Neural cell (in vitro differentiated cells): ENCODE results near the gene STS. TPM values are rescaled to one million over a fixed set of nuclear protein-coding genes. Genes with fewer than 3 reads are reported as not detected.

Experiments used
- H2AFZ ChIP-seq: fragments of 200-600, 300-800 bp; sonication (generic), shearing (Covaris generic); 2 replicates; pipeline ENCODE4 v1.6.0; 2014; ENCODE audit warnings: low read depth, mild to moderate bottlenecking, antibody characterized with exemption, low read length, moderate library complexity
- H3F3A ChIP-seq: fragments of 200-600 bp; shearing (Covaris generic); 2 replicates; pipeline ENCODE4 v1.6.1; 2016; ENCODE audit warnings: mild to moderate bottlenecking, moderate library complexity, mixed read lengths, antibody characterized with exemption, low read length; ENCODE audit not compliant: insufficient read depth, poor library complexity, severe bottlenecking
- H3K27ac ChIP-seq: fragments of 200-600, 300-800 bp; sonication (generic), shearing (Covaris generic); 2 replicates; pipeline ENCODE4 v1.5.1; 2014; ENCODE audit warnings: mild to moderate bottlenecking, low read length, moderate library complexity
- H3K27me3 ChIP-seq: fragments of 300-800, 200-600 bp; sonication (generic), shearing (Covaris generic); 2 replicates; pipeline ENCODE4 v1.6.0; 2014; ENCODE audit warnings: mild to moderate bottlenecking, low read depth, low read length, moderate library complexity; ENCODE audit not compliant: insufficient read depth
- H3K36me3 ChIP-seq: fragments of 300-800, 200-600 bp; sonication (generic), shearing (Covaris generic); 2 replicates; pipeline ENCODE4 v1.5.1; 2014; ENCODE audit warnings: mild to moderate bottlenecking, antibody characterized with exemption, low read length, moderate library complexity; ENCODE audit not compliant: insufficient read depth
- H3K4me2 ChIP-seq: fragments of 300-800, 200-600 bp; sonication (generic), shearing (Covaris generic); 2 replicates; pipeline ENCODE4 v1.6.0; 2014; ENCODE audit warnings: mild to moderate bottlenecking, low read length
- H3K4me3 ChIP-seq: fragments of 300-800, 200-600 bp; sonication (generic), shearing (Covaris generic); 2 replicates; pipeline ENCODE4 v1.5.1; 2014; ENCODE audit warnings: mild to moderate bottlenecking, low read length, moderate library complexity
- H3K79me2 ChIP-seq: fragments of 200-600 bp; shearing (Covaris generic); replicated peaks from 2 replicates; pipeline ENCODE4 v1.6.0; 2014; ENCODE audit warnings: mild to moderate bottlenecking, low read length, moderate library complexity; ENCODE audit not compliant: insufficient read depth
- H3K9ac ChIP-seq: fragments of 300-800, 200-600 bp; sonication (generic), shearing (Covaris generic); 2 replicates; pipeline ENCODE4 v1.6.1; 2016; ENCODE audit warnings: mild to moderate bottlenecking, low read length, mixed read lengths
- H3K9me2 ChIP-seq: fragments of 200-600 bp; shearing (Covaris generic); 2 replicates; pipeline ENCODE4 v1.6.1; 2016; ENCODE audit warnings: mild to moderate bottlenecking, low read length, mixed read lengths; ENCODE audit not compliant: insufficient read depth
- H3K9me3 ChIP-seq: fragments of 200-600, 300-800 bp; sonication (generic), shearing (Covaris generic); 2 replicates; pipeline ENCODE4 v1.6.1; 2016; ENCODE audit warnings: mild to moderate bottlenecking, mixed run types, low read length, moderate library complexity, mixed read lengths
- H4K20me1 ChIP-seq: fragments of 200-600 bp; shearing (Covaris generic); 2 replicates; pipeline ENCODE4 v1.6.1; 2016; ENCODE audit warnings: mild to moderate bottlenecking, mixed run types; ENCODE audit not compliant: insufficient read depth
- EP300 ChIP-seq: fragments of 450-650 bp; conservative IDR thresholded peaks from 2 replicates; pipeline ENCODE4 v1.6.1; 2014; ENCODE audit warnings: antibody characterized with exemption, mild to moderate bottlenecking, moderate library complexity; ENCODE audit not compliant: poor library complexity, severe bottlenecking
- EZH2 ChIP-seq: fragments of 200-600, 300-800 bp; shearing (Covaris generic), sonication (generic); IDR thresholded peaks from 2 replicates; pipeline ENCODE4 v1.6.1; 2014; ENCODE audit warnings: antibody characterized with exemption, low read length, borderline replicate concordance, mild to moderate bottlenecking; ENCODE audit not compliant: insufficient read depth, poor library complexity, severe bottlenecking
- MXI1 ChIP-seq: fragments of 450-650 bp; conservative IDR thresholded peaks from 2 replicates; pipeline ENCODE4 v1.6.1; 2014; ENCODE audit warnings: antibody characterized with exemption, mild to moderate bottlenecking; ENCODE audit not compliant: poor library complexity, severe bottlenecking
- POLR2AphosphoS5 ChIP-seq: IDR thresholded peaks from 2 replicates; pipeline ENCODE4 v1.6.1; 2012
- RAD21 ChIP-seq: fragments of 450-650 bp; conservative IDR thresholded peaks from 2 replicates; pipeline ENCODE4 v1.6.1; 2014; ENCODE audit warnings: antibody characterized with exemption, mild to moderate bottlenecking, moderate library complexity
- SMC3 ChIP-seq: fragments of 450-650 bp; conservative IDR thresholded peaks from 2 replicates; pipeline ENCODE4 v1.6.1; 2014; ENCODE audit warnings: antibody characterized with exemption, mild to moderate bottlenecking, moderate library complexity; ENCODE audit not compliant: poor library complexity
- TAF1 ChIP-seq: IDR thresholded peaks from 2 replicates; pipeline ENCODE4 v1.6.1; 2012; ENCODE audit warnings: low read depth
- polyA plus RNA-seq: library from polyadenylated mRNA; depleted of rRNA; stranded (reverse); fragments of >200 nt; gene quantifications from 2 replicates; pipeline ENCODE4 v1.2.3, GENCODE V29; 2014
- TF ChIP-seq, protein P1 (sequence below): fragments of 450-650 bp; IDR thresholded peaks from 2 replicates; pipeline ENCODE4 v1.5.1; 2014; ENCODE audit warnings: antibody characterized with exemption, mild to moderate bottlenecking, moderate library complexity; ENCODE audit not compliant: poor library complexity, severe bottlenecking
- TF ChIP-seq, protein P2 (sequence below): IDR thresholded peaks from 2 replicates; pipeline ENCODE4 v1.6.1; 2012; ENCODE audit warnings: borderline replicate concordance

The STS gene
- polyA plus RNA-seq, 1 donor from 2014 or later = 1.7 TPM

DNA sequence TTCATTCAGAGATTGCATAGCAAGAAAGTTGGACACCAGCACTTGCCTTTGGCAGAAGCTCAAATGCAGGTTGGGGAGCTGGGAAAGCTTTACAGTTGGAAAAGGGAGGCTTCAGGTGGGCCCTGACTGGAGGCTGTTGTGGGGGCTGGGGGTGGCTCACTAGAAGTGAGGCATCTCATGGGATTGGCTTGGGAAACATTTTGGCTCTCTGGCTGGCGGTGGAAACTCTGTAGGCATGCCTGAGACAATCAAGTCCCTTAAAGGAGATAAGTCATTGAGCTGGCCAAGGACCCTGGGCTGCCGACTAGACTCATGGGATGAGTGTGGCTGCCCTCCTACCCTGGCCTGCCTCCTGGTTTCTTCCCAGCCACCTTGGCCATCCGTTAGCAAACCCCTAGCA, 31.4 kb upstream of the STS start:
- Histone ChIP-seq H3F3A (no peaks in the 10 kb centered on the region), H3K36me3 (no peaks in the 10 kb centered on the region), H4K20me1 (no peaks in the 10 kb centered on the region), H3K9me3 (no peaks in the 10 kb centered on the region), H2AFZ (no peak overlapping the region), H3K4me3 (no peak overlapping the region), H3K27me3 (no peaks in the 10 kb centered on the region), H3K9ac (no peak overlapping the region), H3K27ac (no peak overlapping the region), H3K79me2 (no peaks in the 10 kb centered on the region), H3K4me2 (no peak overlapping the region), H3K9me2 (no peaks in the 10 kb centered on the region)
- no peak for TF ChIP-seq EP300
- no peak for TF ChIP-seq RAD21
- no peak for TF ChIP-seq SMC3
- no peak for TF ChIP-seq TAF1
- no peak for TF ChIP-seq POLR2AphosphoS5
- TF ChIP-seq, protein P1, sequence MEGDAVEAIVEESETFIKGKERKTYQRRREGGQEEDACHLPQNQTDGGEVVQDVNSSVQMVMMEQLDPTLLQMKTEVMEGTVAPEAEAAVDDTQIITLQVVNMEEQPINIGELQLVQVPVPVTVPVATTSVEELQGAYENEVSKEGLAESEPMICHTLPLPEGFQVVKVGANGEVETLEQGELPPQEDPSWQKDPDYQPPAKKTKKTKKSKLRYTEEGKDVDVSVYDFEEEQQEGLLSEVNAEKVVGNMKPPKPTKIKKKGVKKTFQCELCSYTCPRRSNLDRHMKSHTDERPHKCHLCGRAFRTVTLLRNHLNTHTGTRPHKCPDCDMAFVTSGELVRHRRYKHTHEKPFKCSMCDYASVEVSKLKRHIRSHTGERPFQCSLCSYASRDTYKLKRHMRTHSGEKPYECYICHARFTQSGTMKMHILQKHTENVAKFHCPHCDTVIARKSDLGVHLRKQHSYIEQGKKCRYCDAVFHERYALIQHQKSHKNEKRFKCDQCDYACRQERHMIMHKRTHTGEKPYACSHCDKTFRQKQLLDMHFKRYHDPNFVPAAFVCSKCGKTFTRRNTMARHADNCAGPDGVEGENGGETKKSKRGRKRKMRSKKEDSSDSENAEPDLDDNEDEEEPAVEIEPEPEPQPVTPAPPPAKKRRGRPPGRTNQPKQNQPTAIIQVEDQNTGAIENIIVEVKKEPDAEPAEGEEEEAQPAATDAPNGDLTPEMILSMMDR = no peak
- no peak for TF ChIP-seq MXI1
- no peak for TF ChIP-seq EZH2
- TF ChIP-seq, protein P2, sequence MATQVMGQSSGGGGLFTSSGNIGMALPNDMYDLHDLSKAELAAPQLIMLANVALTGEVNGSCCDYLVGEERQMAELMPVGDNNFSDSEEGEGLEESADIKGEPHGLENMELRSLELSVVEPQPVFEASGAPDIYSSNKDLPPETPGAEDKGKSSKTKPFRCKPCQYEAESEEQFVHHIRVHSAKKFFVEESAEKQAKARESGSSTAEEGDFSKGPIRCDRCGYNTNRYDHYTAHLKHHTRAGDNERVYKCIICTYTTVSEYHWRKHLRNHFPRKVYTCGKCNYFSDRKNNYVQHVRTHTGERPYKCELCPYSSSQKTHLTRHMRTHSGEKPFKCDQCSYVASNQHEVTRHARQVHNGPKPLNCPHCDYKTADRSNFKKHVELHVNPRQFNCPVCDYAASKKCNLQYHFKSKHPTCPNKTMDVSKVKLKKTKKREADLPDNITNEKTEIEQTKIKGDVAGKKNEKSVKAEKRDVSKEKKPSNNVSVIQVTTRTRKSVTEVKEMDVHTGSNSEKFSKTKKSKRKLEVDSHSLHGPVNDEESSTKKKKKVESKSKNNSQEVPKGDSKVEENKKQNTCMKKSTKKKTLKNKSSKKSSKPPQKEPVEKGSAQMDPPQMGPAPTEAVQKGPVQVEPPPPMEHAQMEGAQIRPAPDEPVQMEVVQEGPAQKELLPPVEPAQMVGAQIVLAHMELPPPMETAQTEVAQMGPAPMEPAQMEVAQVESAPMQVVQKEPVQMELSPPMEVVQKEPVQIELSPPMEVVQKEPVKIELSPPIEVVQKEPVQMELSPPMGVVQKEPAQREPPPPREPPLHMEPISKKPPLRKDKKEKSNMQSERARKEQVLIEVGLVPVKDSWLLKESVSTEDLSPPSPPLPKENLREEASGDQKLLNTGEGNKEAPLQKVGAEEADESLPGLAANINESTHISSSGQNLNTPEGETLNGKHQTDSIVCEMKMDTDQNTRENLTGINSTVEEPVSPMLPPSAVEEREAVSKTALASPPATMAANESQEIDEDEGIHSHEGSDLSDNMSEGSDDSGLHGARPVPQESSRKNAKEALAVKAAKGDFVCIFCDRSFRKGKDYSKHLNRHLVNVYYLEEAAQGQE = no peak

DNA sequence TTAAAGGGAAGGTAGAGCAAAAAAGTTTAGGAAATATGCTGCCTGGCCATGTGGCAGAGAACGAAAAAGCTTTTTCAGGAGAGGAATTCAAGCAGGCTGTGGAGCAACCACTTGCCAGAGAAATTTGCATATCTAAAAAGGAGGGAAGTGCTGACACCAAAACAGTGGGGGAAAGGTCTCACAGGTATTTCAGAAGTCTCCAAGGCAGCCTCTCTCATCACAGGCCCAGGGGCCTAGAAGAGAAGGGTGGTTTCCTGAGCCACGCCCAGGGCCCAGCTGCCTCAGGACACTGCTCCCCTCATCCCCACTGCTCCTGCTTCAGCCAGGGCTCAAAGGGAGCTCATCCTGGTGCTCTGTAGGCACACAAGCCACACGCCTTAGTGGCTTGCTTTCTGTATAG, 29.9 kb upstream of the STS start:
- Histone ChIP-seq H4K20me1 (no peaks in the 10 kb centered on the region), H3K27ac (no peak overlapping the region), H3K4me2 (no peak overlapping the region), H3K27me3 (no peaks in the 10 kb centered on the region), H3F3A (no peaks in the 10 kb centered on the region), H3K4me3 (no peak overlapping the region), H3K9me3 (no peaks in the 10 kb centered on the region), H3K9ac (no peak overlapping the region), H3K9me2 (no peaks in the 10 kb centered on the region), H3K79me2 (no peaks in the 10 kb centered on the region), H3K36me3 (no peaks in the 10 kb centered on the region), H2AFZ (no peak overlapping the region)
- no peak for TF ChIP-seq POLR2AphosphoS5
- no peak for TF ChIP-seq TAF1
- TF ChIP-seq RAD21 = no peak
- no peak for TF ChIP-seq SMC3
- TF ChIP-seq EZH2 = no peak
- TF ChIP-seq, protein P1 = no peak
- TF ChIP-seq MXI1 = no peak
- TF ChIP-seq EP300 = no peak
- TF ChIP-seq, protein P2 = no peak
